ENCODE measurements around the gene HSPB7. TPM values are rescaled to one million over a fixed set of nuclear protein-coding genes. Genes with fewer than 3 reads are reported as not detected.
"Not testable (repeated sequence)": the region's sequence is repeated elsewhere in the genome, so short reads cannot be mapped to it uniquely, and the experiment has no call there.

HSPB7 gene
- total RNA-seq, 1 donor = 1.7 TPM

GRCh38 chr1:16009678-16010077 is 8.2 kb downstream of the HSPB7 start:
- no peak for TF ChIP-seq CTCF (IDR thresholded peaks at IDR 0.05; ENCODE audit: insufficient read depth, low read depth, low read length)

GRCh38 chr1:16009030-16009460 is 8.8 kb downstream of the HSPB7 start:
- peak; percentile 70 for DNase-seq (ENCODE audit: low read depth)
- TF ChIP-seq CTCF (IDR thresholded peaks at IDR 0.05; ENCODE audit: insufficient read depth, low read depth, low read length) = peak; percentile 95
- no peak overlapping the region for H3K4me3 ChIP-seq (ENCODE audit: low read depth, low read length)

More at GRCh38 chr1:16009678-16010077, 8.2 kb downstream of the HSPB7 start:
- no peak overlapping the region for H3K4me3 ChIP-seq (ENCODE audit: low read depth, low read length)
- no peak for DNase-seq (ENCODE audit: low read depth)

GRCh38 chr1:16007671-16008341 is 10.0 kb downstream of the HSPB7 start:
- no peak for TF ChIP-seq CTCF (IDR thresholded peaks at IDR 0.05; ENCODE audit: insufficient read depth, low read depth, low read length)
- no peak for DNase-seq (ENCODE audit: low read depth)
- H3K4me3 ChIP-seq (ENCODE audit: low read depth, low read length) = no peak overlapping the region

GRCh38 chr1:16006552-16007485 is 11.0 kb downstream of the HSPB7 start:
- no peak overlapping the region for H3K4me3 ChIP-seq (ENCODE audit: low read depth, low read length)
- peak; percentile 3 for TF ChIP-seq CTCF (IDR thresholded peaks at IDR 0.05; ENCODE audit: insufficient read depth, low read depth, low read length)
- peak; percentile 24 for DNase-seq (ENCODE audit: low read depth)

GRCh38 chr1:16006010-16006409 is 11.8 kb downstream of the HSPB7 start:
- H3K4me3 ChIP-seq (ENCODE audit: low read depth, low read length) = no peak overlapping the region
- TF ChIP-seq CTCF (IDR thresholded peaks at IDR 0.05; ENCODE audit: insufficient read depth, low read depth, low read length) = no peak
- DNase-seq (ENCODE audit: low read depth) = no peak

- H3K4me3 ChIP-seq (ENCODE audit: low read depth, low read length) = no peak overlapping the region
- no peak for TF ChIP-seq CTCF (IDR thresholded peaks at IDR 0.05; ENCODE audit: insufficient read depth, low read depth, low read length)
- no peak for DNase-seq (ENCODE audit: low read depth)
Observed at GRCh38 chr1:16005597-16005996, 12.2 kb downstream of the HSPB7 start.

GRCh38 chr1:16001274-16001673 is 16.6 kb downstream of the HSPB7 start:
- DNase-seq (ENCODE audit: low read depth) = not testable (repeated sequence)

More at GRCh38 chr1:16001274-16001673, 16.6 kb downstream of the HSPB7 start:
- H3K4me3 ChIP-seq (ENCODE audit: low read depth, low read length) = not testable (repeated sequence)

All from fibroblast of villous mesenchyme (primary cell).